Keratinocyte (primary cell): ENCODE results near the gene SPTBN2. TPM values are rescaled to one million over a fixed set of nuclear protein-coding genes. Genes with fewer than 3 reads are reported as not detected.

ENCODE experiments used
- DNase-seq: peaks from one replicate; pipeline ENCODE4 v3.0.0-alpha.2; 2011; ENCODE audit warnings: low read depth, missing footprints, low spot score
- FAIRE-seq: peaks from 2 replicates; lab custom pipeline; 2011; peaks lifted over from hg19 to GRCh38; lab: Jason Lieb, UNC
- H2AFZ ChIP-seq: 2 replicates; pipeline ENCODE4 v1.6.0; 2012; ENCODE audit warnings: low read length, control low read depth, inconsistent platforms; ENCODE audit not compliant: control insufficient read depth
- H3K27ac ChIP-seq: 2 replicates; pipeline ENCODE4 v1.5.1; 2011; ENCODE audit warnings: low read length; ENCODE audit not compliant: control insufficient read depth, insufficient read depth
- H3K27me3 ChIP-seq: 3 replicates; pipeline ENCODE4 v1.6.0; 2011; ENCODE audit warnings: low read length; ENCODE audit not compliant: control insufficient read depth, insufficient read depth; ENCODE audit errors: extremely low read depth
- H3K36me3 ChIP-seq, 2 experiments: 2 replicates in 1 of 2; 3 replicates in 1 of 2; pipeline ENCODE4 v1.5.1; 2011; ENCODE audit warnings: low read length in 2 of 2, mild to moderate bottlenecking in 1 of 2; ENCODE audit not compliant: control insufficient read depth in 2 of 2, insufficient read depth in 2 of 2; ENCODE audit errors: extremely low read depth in 1 of 2
- H3K4me1 ChIP-seq: 3 replicates; pipeline ENCODE4 v1.5.1; 2011; ENCODE audit warnings: low read length; ENCODE audit not compliant: control insufficient read depth, insufficient read depth; ENCODE audit errors: extremely low read depth
- H3K4me2 ChIP-seq: 3 replicates; pipeline ENCODE4 v1.6.0; 2011; ENCODE audit warnings: low read depth, low read length; ENCODE audit not compliant: control insufficient read depth, insufficient read depth; ENCODE audit errors: extremely low read depth
- H3K4me3 ChIP-seq, 3 experiments: fragments of 200-600 bp in 1 of 3; sonication (generic) in 1 of 3; 2 replicates in 2 of 3; 3 replicates in 1 of 3; pipeline ENCODE4 v1.5.1; 2011 to 2016; ENCODE audit warnings: low read length in 3 of 3, mild to moderate bottlenecking in 3 of 3, control low read depth in 2 of 3, inconsistent platforms in 1 of 3, low read depth in 1 of 3, mixed read lengths in 1 of 3, mixed run types in 1 of 3, moderate library complexity in 1 of 3; ENCODE audit not compliant: control insufficient read depth in 2 of 3, insufficient read depth in 2 of 3; ENCODE audit errors: extremely low read depth in 1 of 3
- H3K79me2 ChIP-seq: 2 replicates; pipeline ENCODE4 v1.6.0; 2012; ENCODE audit warnings: low read length; ENCODE audit not compliant: control insufficient read depth, insufficient read depth
- H3K9ac ChIP-seq: 3 replicates; pipeline ENCODE4 v1.6.0; 2011; ENCODE audit warnings: low read length; ENCODE audit not compliant: control insufficient read depth, insufficient read depth; ENCODE audit errors: extremely low read depth
- H3K9me1 ChIP-seq: 3 replicates; pipeline ENCODE4 v1.6.0; 2011; ENCODE audit warnings: low read length; ENCODE audit not compliant: control insufficient read depth, insufficient read depth; ENCODE audit errors: extremely low read depth
- H3K9me3 ChIP-seq: 2 replicates; pipeline ENCODE4 v1.5.1; 2012; ENCODE audit warnings: low read depth, low read length; ENCODE audit not compliant: control insufficient read depth
- H4K20me1 ChIP-seq: 3 replicates; pipeline ENCODE4 v1.6.0; 2011; ENCODE audit warnings: low read length; ENCODE audit not compliant: control insufficient read depth, insufficient read depth; ENCODE audit errors: extremely low read depth
- CTCF ChIP-seq, 3 experiments: IDR thresholded peaks in 1 of 3; conservative IDR thresholded peaks in 1 of 3; optimal IDR thresholded peaks in 1 of 3; 2 replicates in 2 of 3; 3 replicates in 1 of 3; pipeline versions ENCODE3 to v1.5.1; 2011; ENCODE audit warnings: low read length in 3 of 3, mild to moderate bottlenecking in 3 of 3, moderate library complexity in 2 of 3, control low read depth in 1 of 3, inconsistent platforms in 1 of 3; ENCODE audit not compliant: insufficient read depth in 2 of 3; ENCODE audit errors: extremely low read depth in 1 of 3
- EZH2 ChIP-seq: IDR thresholded peaks from one replicate; pipeline ENCODE4 v1.6.1; 2012; ENCODE audit warnings: inconsistent platforms, mild to moderate bottlenecking, low read length, moderate library complexity
- dilution Hi-C: fragments of 300-500 bp; cut with MboI; formaldehyde crosslinking; loops from one replicate; pipeline ENCODE4 v1.7.0; 2020; ENCODE audit warnings: low sequenced_read_pairs; ENCODE audit not compliant: extremely low pct_ligation_motif_present
- polyA plus RNA-seq, 5 experiments: library from polyadenylated mRNA; depleted of rRNA in 3 of 5; stranded (reverse) in 3 of 5; stranded (forward) in 1 of 5; unstranded in 1 of 5; fragments of >200 nt; gene quantifications; 1 replicate in 1 of 5; 2 replicates in 3 of 5; 3 replicates in 1 of 5; pipeline versions ENCODE4 v1.2.1 to v1.2.3, GENCODE V29; 2011 to 2012; ENCODE audit warnings: missing spikeins in 2 of 5, low read depth in 1 of 5, low replicate concordance in 1 of 5

Gene SPTBN2
- polyA plus RNA-seq, 1 donor (not counting 4 experiments of a cell fraction or from before 2014, with no cell fraction given), result 7.8 TPM

- no peak overlapping the region for H3K4me2 ChIP-seq
- H3K27me3 ChIP-seq, result no peaks in the 10 kb centered on the region
- no peak overlapping the region for H3K9ac ChIP-seq
- H3K9me1 ChIP-seq, result no peaks in the 10 kb centered on the region
- no peak overlapping the region for H3K27ac ChIP-seq
- no peaks in the 10 kb centered on the region for H3K9me3 ChIP-seq
- FAIRE-seq (no peak), DNase-seq (no peak)
- no peaks in the 10 kb centered on the region for H3K4me1 ChIP-seq
- peaks cover 6% of the 10 kb centered on the region for H3K79me2 ChIP-seq
- dilution Hi-C loops, result no loop called here
- no peak for TF ChIP-seq EZH2
- no peak for TF ChIP-seq CTCF (optimal IDR thresholded peaks at IDR 0.05 in 1 of 3, IDR thresholded peaks at IDR 0.05 in 1 of 3, conservative IDR thresholded peaks at IDR 0.05 in 1 of 3; ENCODE audit: extremely low read depth in 1 of 3, insufficient read depth in 2 of 3, low read length in 3 of 3)
- peaks cover 9 to 19% of the 10 kb centered on the region in 2 experiments for H3K36me3 ChIP-seq
- no peak overlapping the region for H3K4me3 ChIP-seq
- peaks cover 3% of the 10 kb centered on the region for H4K20me1 ChIP-seq
- no peak overlapping the region for H2AFZ ChIP-seq
Measured at GRCh38 chr11:66665369-66665768, 63.6 kb downstream of the SPTBN2 start.

- Histone ChIP-seq H3K4me2 (no peak overlapping the region), H3K36me3 (peaks cover 10 to 20% of the 10 kb centered on the region in 2 experiments)
Measured at GRCh38 chr11:66663741-66664296, 65.2 kb downstream of the SPTBN2 start.

More at GRCh38 chr11:66663741-66664296, 65.2 kb downstream of the SPTBN2 start:
- Histone ChIP-seq H3K9me1 (peaks cover 2% of the 10 kb centered on the region), H3K9ac (no peak overlapping the region), H3K27me3 (no peaks in the 10 kb centered on the region), H3K4me1 (no peaks in the 10 kb centered on the region), H4K20me1 (peaks cover 3% of the 10 kb centered on the region), H3K9me3 (no peaks in the 10 kb centered on the region), H3K79me2 (peaks cover 7% of the 10 kb centered on the region), H3K4me3 (no peak overlapping the region), H2AFZ (no peak overlapping the region), H3K27ac (no peak overlapping the region)
- FAIRE-seq (no peak), DNase-seq (no peak)
- dilution Hi-C loops, result no loop called here
- TF ChIP-seq EZH2 (no peak), CTCF (optimal IDR thresholded peaks at IDR 0.05 in 1 of 3, IDR thresholded peaks at IDR 0.05 in 1 of 3, conservative IDR thresholded peaks at IDR 0.05 in 1 of 3; ENCODE audit: extremely low read depth in 1 of 3, insufficient read depth in 2 of 3, low read length in 3 of 3) (no peak)
